ENCODE data around the gene TNFRSF1A.
"Not testable (repeated sequence)": the region's sequence is repeated elsewhere in the genome, so short reads cannot be mapped to it uniquely, and the experiment has no call there.

Gene TNFRSF1A

DNA sequence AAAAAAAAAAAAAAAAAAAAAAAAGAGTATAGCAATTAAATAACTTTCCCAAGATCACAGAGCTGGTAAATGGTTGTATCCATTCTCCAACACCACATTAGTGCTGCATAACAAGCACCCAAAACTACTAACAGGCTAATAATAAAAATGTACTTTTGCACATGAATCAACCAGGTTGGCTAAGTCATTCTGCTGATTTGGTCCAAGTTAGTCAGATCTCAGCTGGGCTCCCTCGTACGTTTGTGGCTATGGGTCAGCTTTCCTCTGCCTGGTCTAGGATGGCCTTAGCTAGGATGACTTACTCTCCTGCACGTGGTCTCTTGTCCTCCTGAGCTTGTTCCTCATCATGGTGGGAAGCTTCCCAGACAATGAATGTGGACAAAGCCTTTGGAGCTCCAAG lies 39.3 kb downstream of the TNFRSF1A start:
- DNase-seq, result no peak

GRCh38 chr12:6301721-6302120 lies 40.2 kb downstream of the TNFRSF1A start:
- DNase-seq, result no peak

- DNase-seq, result no peak
Observed at GRCh38 chr12:6297170-6297569, 44.7 kb downstream of the TNFRSF1A start.

GRCh38 chr12:6295094-6295811 lies 46.6 kb downstream of the TNFRSF1A start:
- peak; percentile 89 for DNase-seq

- no peak for DNase-seq
Observed at GRCh38 chr12:6294156-6295093, 47.5 kb downstream of the TNFRSF1A start.

DNA sequence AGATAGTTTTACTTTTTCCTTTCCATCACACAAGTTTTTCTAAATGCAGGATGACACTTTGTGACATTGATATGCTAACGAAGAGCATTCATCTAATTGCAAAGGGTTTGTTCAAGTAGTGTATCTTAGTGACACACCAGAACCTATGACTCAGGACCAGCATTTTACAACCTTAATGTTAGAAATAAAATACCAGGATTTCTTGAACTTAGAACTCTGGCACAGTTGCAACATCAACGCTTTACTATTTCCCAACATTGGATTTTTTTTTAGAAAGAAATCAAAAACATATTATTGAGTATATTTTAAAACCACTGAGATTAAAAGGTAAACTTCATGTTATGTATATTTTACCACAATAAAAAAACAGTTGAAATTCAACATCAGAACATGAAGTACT lies 49.3 kb downstream of the TNFRSF1A start:
- no peak for DNase-seq

DNA sequence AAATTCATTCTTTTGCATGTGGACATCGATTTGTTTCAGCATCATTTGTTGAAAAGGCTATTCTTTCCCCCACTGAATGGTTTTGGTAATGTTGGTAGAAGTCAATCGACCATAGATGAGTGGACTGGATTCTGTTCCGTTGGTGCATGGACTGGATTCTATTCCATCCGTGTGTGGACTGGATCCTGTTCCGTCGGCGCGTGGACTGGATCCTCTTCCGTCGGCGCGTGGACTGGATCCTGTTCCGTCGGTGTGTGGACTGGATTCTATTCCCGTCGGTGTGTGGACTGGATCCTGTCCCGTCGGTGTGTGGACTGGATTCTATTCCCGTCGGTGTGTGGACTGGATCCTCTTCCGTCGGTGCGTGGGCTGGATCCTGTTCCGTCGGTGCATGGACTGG lies 52.0 kb downstream of the TNFRSF1A start:
- not testable (repeated sequence) for DNase-seq

GRCh38 chr12:6289081-6289480 lies 52.8 kb downstream of the TNFRSF1A start:
- not testable (repeated sequence) for DNase-seq

DNA sequence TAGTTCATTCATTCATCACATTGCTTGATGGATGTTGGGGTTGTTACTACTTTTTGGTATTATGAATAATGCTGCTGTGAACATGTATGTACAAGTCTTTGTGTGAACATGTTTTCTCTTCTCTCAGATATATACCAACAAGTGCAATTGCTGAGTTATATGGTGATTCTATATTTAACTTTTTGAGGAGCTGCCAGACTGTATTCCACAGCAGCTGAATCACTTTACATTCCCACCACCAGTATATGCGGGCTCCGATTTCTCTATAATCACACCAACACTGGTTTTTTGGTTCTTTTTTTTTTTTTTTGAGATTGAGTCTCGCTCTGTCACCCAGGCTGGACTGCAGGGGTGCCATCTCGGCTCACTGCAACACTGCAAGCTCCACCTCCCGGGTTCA lies 53.6 kb downstream of the TNFRSF1A start:
- DNase-seq, result no peak

DNA sequence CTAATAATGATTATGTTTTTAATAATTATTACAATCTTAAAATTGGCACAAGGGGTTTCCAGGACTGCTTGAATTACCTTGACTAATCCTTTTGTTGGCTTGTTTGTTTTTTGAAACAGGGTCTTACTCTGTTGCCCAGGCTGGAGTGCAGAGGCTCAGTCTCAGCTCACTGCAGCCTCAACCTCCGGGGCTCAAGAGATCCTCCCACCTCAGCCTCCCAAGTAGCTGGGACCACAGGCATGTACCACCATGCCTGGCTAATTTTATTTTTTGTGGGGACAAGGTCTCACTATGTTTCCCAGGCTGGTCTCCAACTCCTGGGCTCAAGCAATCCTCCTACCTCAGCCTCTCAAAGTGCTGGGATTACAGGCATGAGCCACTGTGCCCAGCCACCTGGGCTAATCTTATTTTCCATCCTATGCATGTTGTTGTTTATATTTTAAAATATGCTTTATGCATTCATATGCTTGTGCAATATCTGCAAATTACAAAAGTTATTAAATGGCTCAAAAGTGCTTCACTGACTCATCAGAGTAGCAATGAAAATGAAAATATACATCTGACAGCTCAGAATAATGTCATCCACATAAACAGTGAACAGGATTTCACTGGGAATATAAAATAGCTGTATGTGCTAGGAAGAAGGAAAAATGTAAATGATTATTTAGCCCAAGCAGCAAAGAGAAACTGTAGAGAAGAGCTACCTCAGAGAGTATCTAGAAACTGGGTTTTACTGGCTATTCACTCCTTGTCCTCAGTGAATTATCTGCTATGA lies 56.2 kb downstream of the TNFRSF1A start:
- no peak for DNase-seq

GRCh38 chr12:6285063-6285477 lies 56.8 kb downstream of the TNFRSF1A start:
- peak; percentile 87 for DNase-seq

GRCh38 chr12:6284273-6284672 lies 57.6 kb downstream of the TNFRSF1A start:
- DNase-seq, result no peak

DNA sequence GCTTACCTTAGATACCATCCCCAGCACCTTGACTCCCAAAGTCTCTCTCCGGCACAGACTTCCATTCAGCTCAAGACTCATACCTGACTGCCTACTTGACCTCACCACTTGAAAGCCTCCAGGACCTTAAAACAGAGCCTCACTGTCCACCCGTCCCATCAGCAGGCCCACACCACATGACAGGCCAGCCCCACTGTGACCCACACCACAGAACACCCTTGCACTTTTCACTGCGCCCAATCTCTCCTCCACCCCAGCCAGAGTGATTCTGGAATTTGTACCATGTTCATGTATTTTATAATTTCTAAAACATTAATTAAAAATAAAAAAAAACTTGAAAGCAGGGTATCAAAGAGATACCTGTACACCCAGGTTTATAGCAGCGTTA lies 59.4 kb downstream of the TNFRSF1A start:
- no peak for DNase-seq

DNA sequence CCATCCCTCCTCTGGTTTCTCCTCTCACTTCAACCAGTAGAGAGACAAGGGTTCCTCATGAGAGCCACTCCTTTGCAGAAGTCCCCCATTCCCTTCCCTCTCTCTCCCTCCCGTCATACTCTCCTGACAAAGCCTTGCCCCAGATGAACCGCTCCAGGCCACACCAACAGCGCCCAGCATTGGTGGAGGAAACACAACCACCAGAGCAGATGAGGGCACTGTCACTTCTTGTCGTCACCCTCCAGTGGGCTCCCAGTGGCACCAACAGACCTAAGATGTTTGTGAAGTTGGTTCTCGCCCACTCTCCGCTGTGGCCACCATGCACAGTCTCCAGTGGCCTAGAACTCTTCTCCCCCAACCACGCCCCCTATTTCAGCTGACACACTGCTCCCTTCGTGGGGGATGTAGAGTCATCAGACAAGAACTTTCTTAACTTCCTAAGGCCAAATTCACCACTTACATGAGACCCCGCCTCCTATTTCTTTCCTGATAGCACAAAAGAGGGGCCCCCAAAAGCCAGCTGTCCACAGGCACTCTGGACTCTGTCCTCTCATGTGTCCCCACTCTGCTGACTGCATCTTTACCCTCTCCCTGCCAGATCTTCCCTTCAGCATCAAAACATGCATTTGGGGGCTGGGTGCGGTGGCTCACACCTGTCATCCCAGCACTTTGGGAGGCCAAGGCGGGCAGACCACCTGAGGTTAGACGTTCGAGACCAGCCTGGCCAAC lies 60.6 kb downstream of the TNFRSF1A start:
- DNase-seq, result no peak

- DNase-seq, result no peak
Observed at GRCh38 chr12:6280672-6281071, 61.2 kb downstream of the TNFRSF1A start.

- peak; percentile 97 for DNase-seq
Observed at GRCh38 chr12:6280053-6280469, 61.8 kb downstream of the TNFRSF1A start.

- DNase-seq, result peak; percentile 63
Observed at GRCh38 chr12:6279631-6280030, 62.2 kb downstream of the TNFRSF1A start.

DNA sequence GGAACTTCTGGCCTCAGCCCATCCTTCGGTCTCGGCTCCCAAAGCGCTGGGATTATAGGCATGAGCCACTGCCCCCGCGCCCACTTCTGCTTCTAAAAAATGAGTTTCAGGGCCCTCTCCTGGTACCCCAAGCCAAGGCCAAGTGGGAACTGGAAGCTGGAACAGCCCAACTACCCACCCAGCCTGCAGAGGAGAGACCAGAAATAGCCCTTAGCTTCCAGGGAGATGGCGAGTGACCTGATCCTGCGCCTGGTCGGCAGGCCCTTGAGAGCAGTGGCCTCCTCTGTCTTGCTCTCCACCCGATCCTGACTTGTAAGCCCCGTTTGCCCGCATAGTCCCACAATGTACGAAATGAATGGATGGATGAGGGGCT lies 62.6 kb downstream of the TNFRSF1A start:
- no peak for DNase-seq
